Putamen (tissue), 1 donor: Measurements from ENCODE around the gene MED16.
"Not testable (repeated sequence)": the region's sequence is repeated elsewhere in the genome, so short reads cannot be mapped to it uniquely, and the experiment has no call there.

Experiments used
- DNase-seq: peaks from one replicate; pipeline ENCODE4 v3.0.0-alpha.2; 2016; ENCODE audit warnings: low spot score

MED16 gene

GRCh38 chr19:888581-889385 lies 4.2 kb downstream of the MED16 start:
- no peak for DNase-seq

- DNase-seq = no peak
Measured at GRCh38 chr19:887599-887998, 5.4 kb downstream of the MED16 start.

GRCh38 chr19:887072-887471 lies 5.9 kb downstream of the MED16 start:
- no peak for DNase-seq

GRCh38 chr19:885536-886224 lies 7.3 kb downstream of the MED16 start:
- no peak for DNase-seq

GRCh38 chr19:884420-885211 lies 8.4 kb downstream of the MED16 start:
- no peak for DNase-seq

- no peak for DNase-seq
Measured at GRCh38 chr19:883661-884211, 9.3 kb downstream of the MED16 start.

- no peak for DNase-seq
Measured at GRCh38 chr19:882871-883497, 10.0 kb downstream of the MED16 start.

- no peak for DNase-seq
Measured at GRCh38 chr19:881385-882071, 11.5 kb downstream of the MED16 start.

- no peak for DNase-seq
Measured at GRCh38 chr19:879711-880438, 13.1 kb downstream of the MED16 start.

GRCh38 chr19:878751-879561 lies 14.0 kb downstream of the MED16 start:
- not testable (repeated sequence) for DNase-seq

- DNase-seq = not testable (repeated sequence)
Measured at GRCh38 chr19:877992-878660, 14.9 kb downstream of the MED16 start.

- DNase-seq = no peak
Measured at GRCh38 chr19:876780-877314, 16.1 kb downstream of the MED16 start.

- DNase-seq = no peak
Measured at GRCh38 chr19:876089-876488, 16.9 kb downstream of the MED16 start.

GRCh38 chr19:875265-875879 lies 17.6 kb downstream of the MED16 start:
- DNase-seq = no peak

- no peak for DNase-seq
Measured at GRCh38 chr19:873561-874041, 19.4 kb downstream of the MED16 start.

- no peak for DNase-seq
Measured at GRCh38 chr19:873084-873483, 19.9 kb downstream of the MED16 start.

- DNase-seq = no peak
Measured at GRCh38 chr19:872266-872951, 20.6 kb downstream of the MED16 start.
